AG04449 (cell line): Measurements from ENCODE around the gene TMEM170B.

Experiments
- CTCF ChIA-PET: fragments of 350-600 bp; formaldehyde crosslinking; extraction: SDS; loops from one replicate; lab custom pipeline; 2021; ENCODE audit warnings: antibody characterized with exemption; lab: Yijun Ruan, JAX
- POLR2A ChIA-PET: fragments of 400-600, 350-600 bp; formaldehyde crosslinking; extraction: SDS; loops from one replicate; lab custom pipeline; 2020; ENCODE audit warnings: antibody characterized with exemption, inconsistent platforms; lab: Yijun Ruan, JAX
- DNase-seq: peaks from one replicate; pipeline ENCODE4 v3.0.0-alpha.2; 2010; ENCODE audit warnings: low read depth, low spot score
- H3K4me3 ChIP-seq: 2 replicates; pipeline ENCODE4 v1.5.1; 2011; ENCODE audit warnings: low read depth, mild to moderate bottlenecking, control low read depth, low read length
- TF ChIP-seq, protein P1 (sequence below): IDR thresholded peaks from one replicate; pipeline ENCODE4 v1.5.1; 2011; ENCODE audit warnings: mild to moderate bottlenecking, moderate library complexity, low read length, control low read depth, inconsistent platforms; ENCODE audit not compliant: insufficient read depth; ENCODE audit errors: missing control alignments

Gene TMEM170B

GRCh38 chr6:11526156-11526505, 11.4 kb upstream of the TMEM170B start:
- no peak overlapping the region for H3K4me3 ChIP-seq
- POLR2A ChIA-PET, result no interaction called here
- no peak for DNase-seq
- CTCF ChIA-PET, result no interaction called here
- TF ChIP-seq, protein P1, sequence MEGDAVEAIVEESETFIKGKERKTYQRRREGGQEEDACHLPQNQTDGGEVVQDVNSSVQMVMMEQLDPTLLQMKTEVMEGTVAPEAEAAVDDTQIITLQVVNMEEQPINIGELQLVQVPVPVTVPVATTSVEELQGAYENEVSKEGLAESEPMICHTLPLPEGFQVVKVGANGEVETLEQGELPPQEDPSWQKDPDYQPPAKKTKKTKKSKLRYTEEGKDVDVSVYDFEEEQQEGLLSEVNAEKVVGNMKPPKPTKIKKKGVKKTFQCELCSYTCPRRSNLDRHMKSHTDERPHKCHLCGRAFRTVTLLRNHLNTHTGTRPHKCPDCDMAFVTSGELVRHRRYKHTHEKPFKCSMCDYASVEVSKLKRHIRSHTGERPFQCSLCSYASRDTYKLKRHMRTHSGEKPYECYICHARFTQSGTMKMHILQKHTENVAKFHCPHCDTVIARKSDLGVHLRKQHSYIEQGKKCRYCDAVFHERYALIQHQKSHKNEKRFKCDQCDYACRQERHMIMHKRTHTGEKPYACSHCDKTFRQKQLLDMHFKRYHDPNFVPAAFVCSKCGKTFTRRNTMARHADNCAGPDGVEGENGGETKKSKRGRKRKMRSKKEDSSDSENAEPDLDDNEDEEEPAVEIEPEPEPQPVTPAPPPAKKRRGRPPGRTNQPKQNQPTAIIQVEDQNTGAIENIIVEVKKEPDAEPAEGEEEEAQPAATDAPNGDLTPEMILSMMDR, result no peak

DNA sequence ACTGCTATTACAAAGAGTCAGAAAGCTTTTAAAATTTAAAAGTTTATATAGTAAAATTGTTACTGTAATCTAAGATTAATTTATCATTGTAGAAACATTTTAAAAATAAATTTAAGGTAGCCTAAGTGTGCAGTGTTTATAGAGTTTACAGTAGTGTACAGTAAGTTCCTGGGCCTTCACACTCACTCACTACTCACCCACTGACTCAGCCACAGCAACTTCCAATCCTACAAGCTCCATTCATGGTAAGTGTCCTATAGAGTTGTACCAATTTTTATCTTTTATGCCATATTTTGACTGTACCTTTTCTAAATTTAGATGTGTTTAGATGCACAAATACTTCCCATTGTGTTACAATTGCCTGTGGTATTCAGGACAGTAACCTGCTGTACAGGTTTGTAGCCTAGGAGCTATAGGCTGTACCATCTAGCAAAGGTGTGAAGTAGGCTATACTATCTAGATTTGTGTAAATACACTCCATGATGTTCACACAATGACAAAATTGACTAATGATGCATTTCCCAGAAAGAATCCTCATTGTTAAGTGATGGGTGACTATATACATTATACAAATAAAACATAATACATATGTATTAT, 10.2 kb upstream of the TMEM170B start:
- ChIA-PET POLR2A (no interaction called here), CTCF (interaction anchor here (1.7 kb wide), 2 partner anchors 31 to 572 kb away, joined by 5 to 7 read pairs; no protein-coding TSS in a partner anchor)
- no peak overlapping the region for H3K4me3 ChIP-seq
- TF ChIP-seq, protein P1, result no peak
- no peak for DNase-seq

- TF ChIP-seq, protein P1, result no peak
- H3K4me3 ChIP-seq, result no peak overlapping the region
- DNase-seq, result no peak
- POLR2A ChIA-PET, result no interaction called here
- CTCF ChIA-PET, result interaction anchor here (0.7 to 1.7 kb wide), 2 partner anchors 21 to 33 kb away, joined by 3 to 5 read pairs; no protein-coding TSS in a partner anchor
Measured at GRCh38 chr6:11528996-11529395, 8.6 kb upstream of the TMEM170B start.

GRCh38 chr6:11532097-11532496, 5.5 kb upstream of the TMEM170B start:
- CTCF ChIA-PET, result no interaction called here
- DNase-seq, result no peak
- POLR2A ChIA-PET, result no interaction called here
- TF ChIP-seq, protein P1, result no peak
- no peak overlapping the region for H3K4me3 ChIP-seq

DNA sequence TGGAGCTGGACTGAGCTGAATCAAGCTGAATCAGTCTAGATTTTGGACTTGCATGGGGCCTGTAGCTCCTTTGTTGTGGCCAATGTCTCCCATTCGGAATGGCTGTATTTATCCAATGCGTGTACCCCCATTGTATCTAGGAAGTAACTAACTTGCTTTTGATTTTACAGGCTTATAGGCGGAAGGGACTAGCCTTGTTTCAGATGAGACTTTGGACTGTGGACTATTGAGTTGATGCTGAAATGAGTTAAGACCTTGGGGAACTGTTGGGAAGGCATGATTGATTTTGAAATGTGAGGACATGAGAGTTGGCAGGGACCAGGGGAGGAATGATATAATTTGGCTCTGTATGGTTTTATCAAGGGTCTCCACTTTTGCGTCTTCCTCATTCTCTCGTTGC, 3.0 kb upstream of the TMEM170B start:
- H3K4me3 ChIP-seq, result no peak overlapping the region
- TF ChIP-seq, protein P1, result no peak
- ChIA-PET POLR2A (no interaction called here), CTCF (interaction anchor here (0.9 kb wide), 1 partner anchor 433 kb away, joined by 3 read pairs; no protein-coding TSS in a partner anchor)
- DNase-seq, result no peak

DNA sequence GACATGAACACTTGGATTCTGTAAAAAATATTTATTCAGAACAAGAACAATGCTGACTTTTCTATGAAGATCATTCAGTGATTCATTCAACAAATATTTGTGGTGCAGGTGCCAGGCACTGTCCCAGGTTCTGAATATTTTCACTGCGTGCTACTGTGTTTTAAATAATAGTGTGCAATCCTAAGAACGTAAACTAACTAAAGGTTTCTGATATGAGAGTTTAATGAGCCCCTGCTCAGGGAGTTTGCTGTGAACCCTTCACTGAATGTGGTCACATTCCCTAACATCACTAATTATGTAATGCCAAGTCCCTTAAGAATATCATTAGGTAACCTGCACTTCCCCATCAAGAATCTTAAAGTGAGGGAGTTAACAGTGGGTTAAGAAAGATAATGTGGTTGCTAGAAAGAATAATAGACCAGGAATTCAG, 1.7 kb upstream of the TMEM170B start:
- no peak overlapping the region for H3K4me3 ChIP-seq
- ChIA-PET CTCF (no interaction called here), POLR2A (no interaction called here)
- no peak for DNase-seq
- TF ChIP-seq, protein P1, result no peak
